Mesenchymal stem cell (in vitro differentiated cells and primary cell): Measurements from ENCODE around the gene ARF5.

Source experiments
- DNase-seq: peaks from one replicate; pipeline ENCODE4 v3.0.0-alpha.2; 2013
- H2AFZ ChIP-seq: one replicate; pipeline ENCODE4 v1.6.1; 2013; ENCODE audit warnings: low read depth, mild to moderate bottlenecking, control low read depth, inconsistent platforms, low read length, moderate library complexity
- H2AK5ac ChIP-seq: 2 replicates; pipeline ENCODE4 v1.6.1; 2013; ENCODE audit warnings: low read length, moderate library complexity, mild to moderate bottlenecking, inconsistent platforms; ENCODE audit not compliant: severe bottlenecking
- H2BK120ac ChIP-seq: one replicate; pipeline ENCODE4 v1.6.1; 2013; ENCODE audit warnings: low read depth, mild to moderate bottlenecking, inconsistent platforms, low read length, moderate library complexity
- H2BK12ac ChIP-seq, 2 experiments: one replicate each; pipeline ENCODE4 v1.6.1; 2013; ENCODE audit warnings: inconsistent platforms in 2 of 2, low read length in 2 of 2, mild to moderate bottlenecking in 2 of 2, moderate library complexity in 2 of 2, control low read depth in 1 of 2
- H2BK15ac ChIP-seq: one replicate; pipeline ENCODE4 v1.6.1; 2013; ENCODE audit warnings: mild to moderate bottlenecking, low read depth, inconsistent platforms; ENCODE audit not compliant: poor library complexity, severe bottlenecking
- H2BK5ac ChIP-seq: 2 replicates; pipeline ENCODE4 v1.6.1; 2013; ENCODE audit warnings: low read depth, mild to moderate bottlenecking, low read length, control low read depth, inconsistent platforms; ENCODE audit not compliant: poor library complexity, severe bottlenecking
- H3K14ac ChIP-seq, 2 experiments: one replicate each; pipeline ENCODE4 v1.6.1; 2013; ENCODE audit warnings: inconsistent platforms in 2 of 2, low read length in 2 of 2, control low read depth in 1 of 2, mild to moderate bottlenecking in 1 of 2, moderate library complexity in 1 of 2
- H3K18ac ChIP-seq, 2 experiments: one replicate each; pipeline ENCODE4 v1.6.1; 2013; ENCODE audit warnings: inconsistent platforms in 2 of 2, low read length in 2 of 2, control low read depth in 1 of 2, low read depth in 1 of 2, mild to moderate bottlenecking in 1 of 2
- H3K23ac ChIP-seq, 2 experiments: one replicate each; pipeline ENCODE4 v1.6.1; 2013; ENCODE audit warnings: inconsistent platforms in 2 of 2, low read length in 2 of 2, mild to moderate bottlenecking in 2 of 2, moderate library complexity in 2 of 2, control low read depth in 1 of 2
- H3K27ac ChIP-seq: 2 replicates; pipeline ENCODE4 v1.5.1; 2013; ENCODE audit warnings: mild to moderate bottlenecking, moderate library complexity, low read length, control low read depth, inconsistent platforms; ENCODE audit not compliant: poor library complexity, severe bottlenecking
- H3K27me3 ChIP-seq, 2 experiments: 2 replicates each; pipeline versions ENCODE4 v1.6.1 to v1.7.0; 2013; ENCODE audit warnings: low read length in 2 of 2, mild to moderate bottlenecking in 2 of 2, moderate library complexity in 2 of 2, control low read depth in 1 of 2, inconsistent platforms in 1 of 2; ENCODE audit not compliant: control insufficient read depth in 1 of 2, insufficient read depth in 1 of 2
- H3K36me3 ChIP-seq, 2 experiments: 2 replicates each; pipeline versions ENCODE4 v1.6.1 to v1.7.0; 2013; ENCODE audit warnings: low read length in 2 of 2, control low read depth in 1 of 2, inconsistent platforms in 1 of 2, low read depth in 1 of 2, mild to moderate bottlenecking in 1 of 2; ENCODE audit not compliant: insufficient read depth in 2 of 2, control insufficient read depth in 1 of 2
- H3K4ac ChIP-seq, 2 experiments: one replicate each; pipeline ENCODE4 v1.6.1; 2013; ENCODE audit warnings: inconsistent platforms in 2 of 2, low read length in 2 of 2, mild to moderate bottlenecking in 2 of 2, moderate library complexity in 2 of 2, control low read depth in 1 of 2, low read depth in 1 of 2
- H3K4me1 ChIP-seq: 2 replicates; pipeline ENCODE4 v1.6.1; 2013; ENCODE audit warnings: low read depth, low read length, control low read depth; ENCODE audit not compliant: control insufficient read depth, insufficient read depth
- H3K4me2 ChIP-seq: 2 replicates; pipeline ENCODE4 v1.6.1; 2013; ENCODE audit warnings: low read length, mild to moderate bottlenecking, inconsistent platforms; ENCODE audit not compliant: poor library complexity, severe bottlenecking
- H3K4me3 ChIP-seq, 2 experiments: 2 replicates each; pipeline versions ENCODE4 v1.5.1 to v1.7.0; 2013; ENCODE audit warnings: low read length in 2 of 2, mild to moderate bottlenecking in 2 of 2, control low read depth in 1 of 2, low read depth in 1 of 2; ENCODE audit not compliant: insufficient read depth in 1 of 2
- H3K79me1 ChIP-seq: replicated peaks from 2 replicates; pipeline ENCODE4 v1.6.1; 2013; ENCODE audit warnings: mild to moderate bottlenecking, control low read depth, low read length, inconsistent platforms; ENCODE audit not compliant: poor library complexity, severe bottlenecking
- H3K9ac ChIP-seq: 2 replicates; pipeline ENCODE4 v1.7.0; 2013; ENCODE audit warnings: mild to moderate bottlenecking, low read length, moderate library complexity
- H3K9me3 ChIP-seq: 2 replicates; pipeline ENCODE4 v1.7.0; 2013; ENCODE audit warnings: mild to moderate bottlenecking, low read length; ENCODE audit not compliant: control insufficient read depth
- H4K8ac ChIP-seq: one replicate; pipeline ENCODE4 v1.6.1; 2013; ENCODE audit warnings: inconsistent platforms, mild to moderate bottlenecking, low read length, moderate library complexity
- H4K91ac ChIP-seq: one replicate; pipeline ENCODE4 v1.6.1; 2013; ENCODE audit warnings: mild to moderate bottlenecking, low read length, inconsistent platforms
- WGBS: methylation state at CpG from one replicate; pipeline ENCODE4 v1.1.7; 2013; ENCODE audit warnings: mixed read lengths; 5-methylcytosine and 5-hydroxymethylcytosine counted together

ARF5 gene

GRCh38 chr7:127546313-127546712 lies 41.9 kb upstream of the ARF5 start:
- Histone ChIP-seq H2AFZ (no peak overlapping the region), H2BK15ac (no peak overlapping the region), H3K79me1 (no peaks in the 10 kb centered on the region), H3K27me3 (no peaks in the 10 kb centered on the region), H3K4ac (no peak overlapping the region), H3K4me3 (no peak overlapping the region), H3K23ac (no peak overlapping the region), H3K14ac (no peak overlapping the region), H3K4me1 (no peaks in the 10 kb centered on the region), H3K4me2 (no peak overlapping the region), H3K9me3 (peaks cover 3% of the 10 kb centered on the region), H2BK120ac (no peak overlapping the region), H3K18ac (no peak overlapping the region), H3K27ac (no peak overlapping the region), H2BK12ac (no peak overlapping the region), H4K8ac (no peak overlapping the region), H3K36me3 (no peaks in the 10 kb centered on the region), H4K91ac (no peak overlapping the region), H2BK5ac (no peak overlapping the region), H2AK5ac (no peak overlapping the region), H3K9ac (no peak overlapping the region)
- no peak for DNase-seq
- 58% methylated on average over 1 of the region's 1 CpG for WGBS

- H3K36me3 ChIP-seq: no peaks in the 10 kb centered on the region
- H2BK15ac ChIP-seq: no peak overlapping the region
- DNase-seq: no peak
- H3K9me3 ChIP-seq: no peaks in the 10 kb centered on the region
- no peak overlapping the region for H3K27ac ChIP-seq
- H3K9ac ChIP-seq: no peak overlapping the region
- H3K4me2 ChIP-seq: no peak overlapping the region
- no peak overlapping the region for H2AK5ac ChIP-seq
- 71% methylated on average over 1 of the region's 1 CpG for WGBS
- no peak overlapping the region for H3K18ac ChIP-seq
- H4K91ac ChIP-seq: no peak overlapping the region
- H3K4me3 ChIP-seq: no peak overlapping the region
- no peak overlapping the region for H3K23ac ChIP-seq
- no peaks in the 10 kb centered on the region for H3K4me1 ChIP-seq
- H3K4ac ChIP-seq: no peak overlapping the region
- no peak overlapping the region for H2BK12ac ChIP-seq
- H2BK120ac ChIP-seq: no peak overlapping the region
- H2BK5ac ChIP-seq: no peak overlapping the region
- no peaks in the 10 kb centered on the region for H3K79me1 ChIP-seq
- H4K8ac ChIP-seq: no peak overlapping the region
- H2AFZ ChIP-seq: no peak overlapping the region
- no peak overlapping the region for H3K14ac ChIP-seq
- H3K27me3 ChIP-seq: no peaks in the 10 kb centered on the region
Observed at GRCh38 chr7:127550247-127550646, 38.0 kb upstream of the ARF5 start.

- Histone ChIP-seq H3K4me1 (no peaks in the 10 kb centered on the region), H3K27me3 (no peaks in the 10 kb centered on the region), H3K36me3 (no peaks in the 10 kb centered on the region), H3K4ac (no peak overlapping the region), H2AFZ (no peak overlapping the region), H3K27ac (no peak overlapping the region), H4K8ac (no peak overlapping the region), H3K4me2 (no peak overlapping the region), H3K9ac (no peak overlapping the region), H2BK15ac (no peak overlapping the region), H3K4me3 (no peak overlapping the region), H3K23ac (no peak overlapping the region), H3K79me1 (no peaks in the 10 kb centered on the region), H3K9me3 (no peaks in the 10 kb centered on the region), H4K91ac (no peak overlapping the region), H2AK5ac (no peak overlapping the region), H2BK5ac (no peak overlapping the region), H3K18ac (no peak overlapping the region), H2BK12ac (no peak overlapping the region), H3K14ac (no peak overlapping the region), H2BK120ac (no peak overlapping the region)
- DNase-seq: no peak
- WGBS: 82% methylated on average over 3 of the region's 4 CpGs
Observed at GRCh38 chr7:127551941-127552340, 36.3 kb upstream of the ARF5 start.

- Histone ChIP-seq H3K9me3 (no peaks in the 10 kb centered on the region), H3K18ac (no peak overlapping the region), H3K4me2 (no peak overlapping the region), H3K27me3 (no peaks in the 10 kb centered on the region), H3K9ac (no peak overlapping the region), H3K23ac (no peak overlapping the region), H3K27ac (no peak overlapping the region), H2BK15ac (no peak overlapping the region), H4K8ac (no peak overlapping the region), H2AFZ (no peak overlapping the region), H3K4me1 (no peaks in the 10 kb centered on the region), H3K79me1 (no peaks in the 10 kb centered on the region), H3K14ac (no peak overlapping the region), H3K4ac (no peak overlapping the region), H3K36me3 (no peaks in the 10 kb centered on the region), H3K4me3 (no peak overlapping the region), H2AK5ac (no peak overlapping the region), H2BK12ac (no peak overlapping the region), H2BK120ac (no peak overlapping the region), H4K91ac (no peak overlapping the region), H2BK5ac (no peak overlapping the region)
- 80% methylated on average over 1 of the region's 2 CpGs for WGBS
- no peak for DNase-seq
Observed at GRCh38 chr7:127556404-127556803, 31.8 kb upstream of the ARF5 start.
